ENCODE results near the gene PRKN.

Gene PRKN

GRCh38 chr6:162260027-162260426 is 467.5 kb downstream of the PRKN start:
- ATAC-seq (ENCODE audit: low read depth) (no peak), DNase-seq (ENCODE audit: low spot score) (no peak)
- Histone ChIP-seq H3K4me1 (ENCODE audit: insufficient read depth, poor library complexity, severe bottlenecking) (no peaks in the 10 kb centered on the region), H3K27me3 (ENCODE audit: insufficient read depth, poor library complexity, severe bottlenecking) (no peaks in the 10 kb centered on the region), H3K36me3 (ENCODE audit: low read depth) (no peaks in the 10 kb centered on the region), H3K27ac (ENCODE audit: poor library complexity, severe bottlenecking) (no peak overlapping the region), H3K9me3 (ENCODE audit: severe bottlenecking) (no peaks in the 10 kb centered on the region), H3K4me3 (ENCODE audit: severe bottlenecking) (no peak overlapping the region)
- no peak for TF ChIP-seq CTCF (IDR thresholded peaks at IDR 0.05; ENCODE audit: poor library complexity, severe bottlenecking)

- ATAC-seq (ENCODE audit: low read depth) = no peak
- Histone ChIP-seq H3K4me1 (ENCODE audit: insufficient read depth, poor library complexity, severe bottlenecking) (no peaks in the 10 kb centered on the region), H3K36me3 (ENCODE audit: low read depth) (no peaks in the 10 kb centered on the region), H3K4me3 (ENCODE audit: severe bottlenecking) (no peak overlapping the region), H3K9me3 (ENCODE audit: severe bottlenecking) (no peaks in the 10 kb centered on the region), H3K27me3 (ENCODE audit: insufficient read depth, poor library complexity, severe bottlenecking) (no peaks in the 10 kb centered on the region), H3K27ac (ENCODE audit: poor library complexity, severe bottlenecking) (no peak overlapping the region)
- TF ChIP-seq CTCF (IDR thresholded peaks at IDR 0.05; ENCODE audit: poor library complexity, severe bottlenecking) = no peak
- DNase-seq (ENCODE audit: low spot score) = no peak
Measured at GRCh38 chr6:162258647-162259046, 468.9 kb downstream of the PRKN start.

GRCh38 chr6:162256361-162256760 is 471.2 kb downstream of the PRKN start:
- no peak for DNase-seq (ENCODE audit: low spot score)
- Histone ChIP-seq H3K27me3 (ENCODE audit: insufficient read depth, poor library complexity, severe bottlenecking) (no peaks in the 10 kb centered on the region), H3K9me3 (ENCODE audit: severe bottlenecking) (no peaks in the 10 kb centered on the region), H3K4me3 (ENCODE audit: severe bottlenecking) (no peak overlapping the region), H3K36me3 (ENCODE audit: low read depth) (no peaks in the 10 kb centered on the region), H3K4me1 (ENCODE audit: insufficient read depth, poor library complexity, severe bottlenecking) (no peaks in the 10 kb centered on the region), H3K27ac (ENCODE audit: poor library complexity, severe bottlenecking) (no peak overlapping the region)
- ATAC-seq (ENCODE audit: low read depth) = no peak
- no peak for TF ChIP-seq CTCF (IDR thresholded peaks at IDR 0.05; ENCODE audit: poor library complexity, severe bottlenecking)

- Histone ChIP-seq H3K36me3 (ENCODE audit: low read depth) (no peaks in the 10 kb centered on the region), H3K4me1 (ENCODE audit: insufficient read depth, poor library complexity, severe bottlenecking) (no peaks in the 10 kb centered on the region), H3K4me3 (ENCODE audit: severe bottlenecking) (no peak overlapping the region), H3K27ac (ENCODE audit: poor library complexity, severe bottlenecking) (no peak overlapping the region), H3K27me3 (ENCODE audit: insufficient read depth, poor library complexity, severe bottlenecking) (no peaks in the 10 kb centered on the region), H3K9me3 (ENCODE audit: severe bottlenecking) (peaks cover 2% of the 10 kb centered on the region)
- ATAC-seq (ENCODE audit: low read depth) = peak; percentile 45; the same call in 1 of the 3 replicates
- no peak for DNase-seq (ENCODE audit: low spot score)
- peak; percentile 37 for TF ChIP-seq CTCF (IDR thresholded peaks at IDR 0.05; ENCODE audit: poor library complexity, severe bottlenecking)
Measured at GRCh38 chr6:162251257-162251656, 476.3 kb downstream of the PRKN start.

GRCh38 chr6:162249907-162250642 is 477.5 kb downstream of the PRKN start:
- ATAC-seq (ENCODE audit: low read depth) (no peak), DNase-seq (ENCODE audit: low spot score) (no peak)
- H3K4me3 ChIP-seq (ENCODE audit: severe bottlenecking) = no peak overlapping the region
- H3K36me3 ChIP-seq (ENCODE audit: low read depth) = no peaks in the 10 kb centered on the region
- no peaks in the 10 kb centered on the region for H3K27me3 ChIP-seq (ENCODE audit: insufficient read depth, poor library complexity, severe bottlenecking)
- peaks cover 2% of the 10 kb centered on the region for H3K9me3 ChIP-seq (ENCODE audit: severe bottlenecking)
- H3K4me1 ChIP-seq (ENCODE audit: insufficient read depth, poor library complexity, severe bottlenecking) = no peaks in the 10 kb centered on the region
- TF ChIP-seq CTCF (IDR thresholded peaks at IDR 0.05; ENCODE audit: poor library complexity, severe bottlenecking) = no peak
- no peak overlapping the region for H3K27ac ChIP-seq (ENCODE audit: poor library complexity, severe bottlenecking)
